MG63 (cell line): Measurements from ENCODE around the gene NUP210. TPM values are rescaled to one million over a fixed set of nuclear protein-coding genes. Genes with fewer than 3 reads are reported as not detected.
A peak's percentile ranks its signal among the peaks of the same experiment; 100 is the strongest.

Experiments used
- DNase-seq: peaks from one replicate; pipeline ENCODE4 v3.0.0-alpha.2; 2020
- H3K27me3 ChIP-seq: fragments of 250-450 bp; sonication (Bioruptor Pico); 2 replicates; pipeline ENCODE4 v1.5.1; 2020; ENCODE audit warnings: mild to moderate bottlenecking, moderate library complexity
- H3K36me3 ChIP-seq: fragments of 250-450 bp; sonication (Bioruptor Pico); 2 replicates; pipeline ENCODE4 v1.5.1; 2020; ENCODE audit warnings: mild to moderate bottlenecking, moderate library complexity
- H3K4me3 ChIP-seq: fragments of 250-450 bp; sonication (Bioruptor Pico); 2 replicates; pipeline ENCODE4 v1.5.1; 2020; ENCODE audit warnings: mild to moderate bottlenecking, moderate library complexity
- H3K9me3 ChIP-seq: fragments of 250-450 bp; sonication (Bioruptor Pico); 2 replicates; pipeline ENCODE4 v1.5.1; 2020; ENCODE audit warnings: mild to moderate bottlenecking, moderate library complexity
- total RNA-seq: library from RNA; depleted of rRNA; stranded (reverse); fragments of >200 nt; shearing (Covaris generic); gene quantifications from 2 replicates; pipeline ENCODE4 v1.2.3, GENCODE V29; 2014; ENCODE audit warnings: low replicate concordance

NUP210 gene
- total RNA-seq, 1 experiment from 2014 or later = 16.4 TPM

DNA sequence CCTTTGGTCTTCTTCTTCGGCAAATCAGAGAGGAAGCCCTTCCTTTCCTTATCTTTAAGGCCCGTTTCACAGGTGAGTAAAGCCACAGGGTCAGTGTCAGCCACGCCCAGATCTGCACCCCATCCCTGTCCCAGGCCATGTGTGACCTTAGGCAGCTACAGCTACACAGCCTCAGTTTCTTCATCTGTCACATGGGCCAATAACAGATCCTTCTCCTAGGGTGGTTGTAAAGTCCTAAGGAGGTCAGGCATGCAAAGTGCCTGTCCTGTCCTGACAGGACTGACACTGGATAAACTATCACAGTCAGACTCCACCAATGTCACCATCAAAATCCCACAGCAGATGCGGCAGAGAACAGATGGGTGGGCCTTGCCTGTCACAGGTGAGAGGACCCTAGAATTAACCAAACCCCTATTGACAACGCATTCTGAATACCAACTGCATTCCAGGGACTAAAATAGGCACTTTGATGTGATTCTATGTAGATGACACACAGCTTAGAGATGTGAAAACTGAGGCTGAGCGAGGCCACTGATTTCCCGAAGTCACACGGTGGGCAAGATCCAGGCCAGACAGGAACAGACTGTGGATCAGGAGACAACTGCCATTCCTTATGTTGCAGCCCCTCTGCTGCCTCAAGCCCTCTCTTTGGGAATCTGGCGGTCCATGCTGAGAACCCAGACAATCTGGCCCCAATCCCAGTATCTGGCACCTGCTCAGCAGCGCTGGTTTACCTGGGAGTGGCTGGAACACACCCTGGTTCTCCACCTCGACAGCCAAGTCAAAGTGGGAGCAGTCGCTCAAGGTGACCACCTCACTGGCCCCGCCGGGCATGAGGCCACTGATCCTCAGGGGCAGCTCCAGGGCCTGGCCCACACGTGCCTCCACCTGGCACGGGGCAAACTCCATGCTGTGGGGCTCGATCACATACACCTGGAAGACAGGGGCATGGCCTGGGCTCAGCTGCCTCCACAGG lies 48.7 kb downstream of the NUP210 start:
- Histone ChIP-seq H3K27me3 (no peaks in the 10 kb centered on the region), H3K9me3 (no peaks in the 10 kb centered on the region), H3K36me3 (no peaks in the 10 kb centered on the region), H3K4me3 (no peak overlapping the region)
- DNase-seq = no peak

GRCh38 chr3:13370609-13371008 lies 49.5 kb downstream of the NUP210 start:
- Histone ChIP-seq H3K9me3 (no peaks in the 10 kb centered on the region), H3K4me3 (no peak overlapping the region), H3K27me3 (no peaks in the 10 kb centered on the region), H3K36me3 (no peaks in the 10 kb centered on the region)
- no peak for DNase-seq

GRCh38 chr3:13370055-13370454 lies 50.1 kb downstream of the NUP210 start:
- no peaks in the 10 kb centered on the region for H3K36me3 ChIP-seq
- no peaks in the 10 kb centered on the region for H3K27me3 ChIP-seq
- no peak for DNase-seq
- H3K9me3 ChIP-seq = no peaks in the 10 kb centered on the region
- H3K4me3 ChIP-seq = no peak overlapping the region

DNA sequence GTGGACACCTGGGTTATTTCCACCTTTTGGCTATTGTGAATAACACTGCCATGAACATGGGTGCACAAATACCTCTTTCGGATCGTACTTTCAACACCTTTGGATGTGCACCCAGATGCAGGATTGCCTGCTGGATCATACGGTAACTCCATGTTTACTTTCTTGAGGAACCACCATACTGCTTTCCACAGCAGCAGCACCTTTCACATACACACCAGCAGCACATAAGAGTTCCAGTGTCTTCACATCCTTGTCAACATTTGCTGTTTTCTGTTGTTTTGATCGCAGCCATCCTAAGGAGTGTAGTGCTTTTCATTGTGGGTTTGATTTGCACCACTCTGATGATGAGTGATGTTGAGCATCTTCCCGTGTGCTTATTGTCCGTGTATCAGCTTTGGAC lies 51.3 kb downstream of the NUP210 start:
- Histone ChIP-seq H3K36me3 (no peaks in the 10 kb centered on the region), H3K9me3 (no peaks in the 10 kb centered on the region), H3K4me3 (no peak overlapping the region), H3K27me3 (no peaks in the 10 kb centered on the region)
- no peak for DNase-seq

DNA sequence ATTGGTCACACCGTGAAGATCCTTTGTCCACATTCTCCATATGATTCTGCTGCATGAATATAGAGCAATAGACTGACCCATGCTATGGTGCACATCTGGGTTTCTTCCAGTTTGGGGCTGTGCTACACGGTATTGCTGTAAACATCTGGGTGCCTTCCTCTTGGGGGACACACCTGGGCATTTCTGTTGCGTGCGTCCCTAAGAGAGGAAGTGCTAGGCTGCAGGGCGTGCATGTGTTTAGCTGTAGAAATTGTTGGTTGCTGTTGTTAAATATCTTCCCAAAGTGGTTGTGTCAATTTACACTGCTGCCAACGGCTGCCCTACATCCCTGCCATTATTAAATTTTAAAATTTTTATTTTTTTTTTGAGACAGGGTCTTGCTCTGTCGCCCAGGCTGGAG lies 52.4 kb downstream of the NUP210 start:
- Histone ChIP-seq H3K9me3 (no peaks in the 10 kb centered on the region), H3K27me3 (no peaks in the 10 kb centered on the region), H3K36me3 (no peaks in the 10 kb centered on the region), H3K4me3 (no peak overlapping the region)
- no peak for DNase-seq

- H3K4me3 ChIP-seq = no peak overlapping the region
- no peaks in the 10 kb centered on the region for H3K9me3 ChIP-seq
- H3K36me3 ChIP-seq = no peaks in the 10 kb centered on the region
- H3K27me3 ChIP-seq = no peaks in the 10 kb centered on the region
- no peak for DNase-seq
Measured at GRCh38 chr3:13365390-13366379, 54.4 kb downstream of the NUP210 start.

DNA sequence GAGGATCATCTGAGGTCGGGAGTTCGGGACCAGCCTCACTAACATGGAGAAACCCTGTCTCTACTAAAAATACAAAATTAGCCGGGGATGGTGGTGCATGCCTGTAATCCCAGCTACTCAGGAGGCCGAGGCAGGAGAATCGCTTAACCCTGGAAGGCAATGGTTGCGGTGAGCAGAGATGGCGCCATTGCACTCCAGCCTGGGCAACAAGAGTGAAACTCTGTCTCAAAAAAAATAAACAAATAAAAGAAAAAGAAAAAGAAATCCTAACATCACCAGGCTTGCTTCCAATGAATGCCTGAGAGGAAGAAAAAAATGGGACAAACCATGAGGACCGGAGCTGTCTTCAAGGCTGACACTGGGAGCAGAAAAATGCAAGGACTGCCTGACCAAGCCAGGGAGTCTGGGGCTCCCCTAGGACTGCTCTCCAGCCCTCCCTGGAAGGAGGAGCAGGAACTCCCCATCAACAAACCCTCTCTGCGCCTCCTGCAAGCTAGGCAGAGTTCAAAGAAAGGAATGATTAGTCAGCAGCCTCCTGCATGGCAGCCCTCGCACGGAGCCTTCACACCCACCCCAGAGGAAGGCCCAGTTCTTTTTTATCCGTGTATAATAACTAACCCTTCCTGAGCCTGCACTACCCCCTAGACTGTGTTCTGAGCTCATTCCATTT lies 55.4 kb downstream of the NUP210 start:
- no peak for DNase-seq
- H3K9me3 ChIP-seq = no peaks in the 10 kb centered on the region
- H3K4me3 ChIP-seq = no peak overlapping the region
- H3K36me3 ChIP-seq = no peaks in the 10 kb centered on the region
- no peaks in the 10 kb centered on the region for H3K27me3 ChIP-seq

DNA sequence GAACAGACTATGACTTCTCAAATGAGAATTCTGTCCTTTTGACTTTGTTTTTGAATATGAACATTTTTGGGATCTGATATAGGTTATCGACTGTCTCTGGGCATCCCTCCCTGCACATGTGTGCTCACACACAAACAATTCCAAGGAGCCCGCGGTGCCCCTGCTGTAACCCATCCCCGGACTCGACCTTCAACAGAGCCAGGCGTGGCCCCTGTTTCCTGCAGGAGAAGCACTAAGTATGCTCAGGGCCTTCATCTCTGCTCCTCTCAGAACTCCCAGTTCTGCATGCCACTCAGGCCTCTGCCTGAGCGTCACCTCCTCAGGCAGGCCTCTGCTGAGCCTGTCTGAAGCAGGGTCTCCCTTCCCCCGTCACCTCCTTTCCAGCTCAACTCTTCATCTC lies 57.6 kb downstream of the NUP210 start:
- no peaks in the 10 kb centered on the region for H3K36me3 ChIP-seq
- no peaks in the 10 kb centered on the region for H3K27me3 ChIP-seq
- no peaks in the 10 kb centered on the region for H3K9me3 ChIP-seq
- DNase-seq = no peak
- H3K4me3 ChIP-seq = no peak overlapping the region

GRCh38 chr3:13359916-13360315 lies 60.2 kb downstream of the NUP210 start:
- DNase-seq = no peak
- no peaks in the 10 kb centered on the region for H3K27me3 ChIP-seq
- no peaks in the 10 kb centered on the region for H3K9me3 ChIP-seq
- H3K4me3 ChIP-seq = no peak overlapping the region
- no peaks in the 10 kb centered on the region for H3K36me3 ChIP-seq

DNA sequence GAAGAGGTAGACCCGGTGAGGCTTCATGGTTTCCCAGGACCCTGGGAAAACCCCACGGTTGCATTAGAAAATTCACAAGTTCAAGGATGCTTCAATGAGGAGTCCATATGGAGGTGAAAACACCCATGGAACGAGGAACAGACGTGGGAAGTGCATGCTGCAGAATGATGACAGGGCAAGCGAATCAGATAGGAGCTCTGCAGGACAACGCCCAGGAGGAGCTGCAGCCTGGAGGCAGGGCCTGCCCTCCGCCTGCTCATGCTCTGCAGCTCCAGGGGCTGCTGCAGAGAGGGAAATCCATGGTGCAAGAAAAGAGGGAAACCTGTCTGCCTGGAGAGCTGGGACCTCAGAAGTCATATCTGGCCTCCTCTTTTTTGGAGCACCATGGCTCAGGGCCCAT lies 61.5 kb downstream of the NUP210 start:
- Histone ChIP-seq H3K36me3 (no peaks in the 10 kb centered on the region), H3K27me3 (no peaks in the 10 kb centered on the region), H3K9me3 (no peaks in the 10 kb centered on the region), H3K4me3 (no peak overlapping the region)
- no peak for DNase-seq

DNA sequence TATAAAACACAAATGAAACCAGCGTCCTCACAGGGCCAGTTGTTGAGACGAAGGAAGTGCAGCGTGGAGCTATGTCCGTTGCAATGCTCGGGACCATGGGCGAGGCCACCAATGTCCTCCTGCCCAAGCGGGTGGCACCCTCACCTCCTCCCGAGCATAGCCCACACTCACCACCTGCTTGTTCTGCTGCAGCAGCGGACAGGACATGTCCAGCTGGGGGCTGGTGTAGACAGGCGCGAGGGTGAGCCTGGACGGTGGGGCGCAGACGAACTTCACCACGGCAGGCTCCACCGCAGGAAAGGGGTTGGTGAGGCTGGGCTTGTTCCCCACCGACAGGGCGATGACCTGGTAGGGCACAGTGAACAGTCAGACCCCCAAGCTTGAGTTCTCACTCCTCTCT lies 62.1 kb downstream of the NUP210 start:
- no peaks in the 10 kb centered on the region for H3K9me3 ChIP-seq
- no peak overlapping the region for H3K4me3 ChIP-seq
- no peaks in the 10 kb centered on the region for H3K36me3 ChIP-seq
- no peak for DNase-seq
- H3K27me3 ChIP-seq = no peaks in the 10 kb centered on the region

GRCh38 chr3:13357074-13357473 lies 63.0 kb downstream of the NUP210 start:
- Histone ChIP-seq H3K4me3 (no peak overlapping the region), H3K9me3 (no peaks in the 10 kb centered on the region), H3K27me3 (no peaks in the 10 kb centered on the region), H3K36me3 (no peaks in the 10 kb centered on the region)
- DNase-seq = no peak

- Histone ChIP-seq H3K9me3 (no peaks in the 10 kb centered on the region), H3K27me3 (no peaks in the 10 kb centered on the region), H3K36me3 (no peaks in the 10 kb centered on the region), H3K4me3 (no peak overlapping the region)
- DNase-seq = peak; percentile 26
Measured at GRCh38 chr3:13353936-13354542, 66.1 kb downstream of the NUP210 start.

DNA sequence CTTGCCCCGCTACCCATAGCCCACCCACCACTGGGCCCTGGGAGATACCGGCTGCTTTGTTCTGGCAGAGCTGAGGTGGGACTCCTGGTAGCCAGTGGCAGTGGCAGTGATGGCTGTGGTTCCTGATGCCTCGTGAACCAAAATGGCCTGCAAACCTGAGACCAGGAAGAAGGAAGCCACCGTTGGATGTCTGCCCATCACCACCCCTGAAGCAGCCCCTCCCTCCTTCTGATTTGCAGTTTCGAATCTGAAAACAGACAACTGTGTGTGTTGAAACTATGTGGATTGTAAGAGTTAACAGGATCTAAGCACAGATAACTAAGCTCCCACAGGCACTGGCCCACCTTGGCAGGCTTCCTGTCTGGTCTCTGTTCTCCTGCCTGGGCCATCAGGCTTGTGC lies 66.6 kb downstream of the NUP210 start:
- Histone ChIP-seq H3K36me3 (no peaks in the 10 kb centered on the region), H3K9me3 (no peaks in the 10 kb centered on the region), H3K4me3 (no peak overlapping the region), H3K27me3 (no peaks in the 10 kb centered on the region)
- no peak for DNase-seq

GRCh38 chr3:13352621-13353131 lies 67.4 kb downstream of the NUP210 start:
- Histone ChIP-seq H3K4me3 (no peak overlapping the region), H3K36me3 (no peaks in the 10 kb centered on the region), H3K27me3 (no peaks in the 10 kb centered on the region), H3K9me3 (no peaks in the 10 kb centered on the region)
- DNase-seq = peak; percentile 19

DNA sequence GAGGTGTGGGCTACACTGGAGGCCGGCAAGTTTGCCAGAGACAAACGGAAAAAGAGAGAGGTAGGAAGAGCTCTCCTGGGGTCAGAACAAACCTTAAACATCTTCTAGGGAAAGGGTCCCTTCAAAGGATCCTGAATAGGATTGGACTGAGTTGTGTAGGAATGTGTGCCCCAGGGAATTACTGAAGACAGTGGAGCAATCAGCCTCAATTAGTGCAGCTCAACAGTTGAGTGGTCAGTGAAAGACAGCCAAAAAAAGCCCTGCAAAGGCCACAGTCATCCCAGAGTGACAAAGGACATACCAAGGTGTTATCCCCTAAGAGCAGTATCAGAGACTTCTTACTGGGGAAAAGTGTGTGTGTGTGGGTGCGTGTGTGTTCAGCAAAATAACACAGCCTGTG lies 70.3 kb downstream of the NUP210 start:
- Histone ChIP-seq H3K4me3 (no peak overlapping the region), H3K36me3 (no peaks in the 10 kb centered on the region), H3K9me3 (no peaks in the 10 kb centered on the region), H3K27me3 (no peaks in the 10 kb centered on the region)
- DNase-seq = no peak
